Ishikawa (cell line): ENCODE results near the gene SREBF2.

Source experiments
- EGR1 ChIP-seq: IDR thresholded peaks from 2 replicates; pipeline ENCODE4 v1.6.1; 2012
- EP300 ChIP-seq: IDR thresholded peaks from 2 replicates; pipeline ENCODE4 v1.6.1; 2012; ENCODE audit warnings: borderline replicate concordance
- FOXM1 ChIP-seq: IDR thresholded peaks from 2 replicates; pipeline ENCODE4 v1.6.1; 2012; ENCODE audit warnings: low read depth, borderline replicate concordance
- MAX ChIP-seq: IDR thresholded peaks from 2 replicates; pipeline ENCODE4 v1.6.1; 2012
- NFIC ChIP-seq: IDR thresholded peaks from 2 replicates; pipeline ENCODE4 v1.6.1; 2012
- RAD21 ChIP-seq: IDR thresholded peaks from 2 replicates; pipeline ENCODE4 v1.6.1; 2012; ENCODE audit warnings: low read depth
- TAF1 ChIP-seq: IDR thresholded peaks from 2 replicates; pipeline ENCODE4 v1.6.1; 2012; ENCODE audit warnings: low read depth, mild to moderate bottlenecking
- TCF12 ChIP-seq: IDR thresholded peaks from 2 replicates; pipeline ENCODE4 v1.6.1; 2012; ENCODE audit warnings: low read depth

- TF ChIP-seq TCF12 (no peak), MAX (no peak), NFIC (no peak), EGR1 (no peak), RAD21 (peak; percentile 37; the same call in 1 of the 2 replicates), TAF1 (no peak), EP300 (no peak), FOXM1 (no peak)
These were observed 24.4 kb downstream of the SREBF2 start for GRCh38 chr22:41857155-41857859.
